ENCODE results near the gene JAM3.
A peak's percentile ranks its signal among the peaks of the same experiment; 100 is the strongest.

- TF ChIP-seq ZNF565 (CRISPR knock-in tag; conservative IDR thresholded peaks at IDR 0.05; ENCODE audit: low read depth), result no peak
- no peak for TF ChIP-seq TSHZ2 (CRISPR knock-in tag; IDR thresholded peaks at IDR 0.05)
- TF ChIP-seq POU6F1 (CRISPR knock-in tag; IDR thresholded peaks at IDR 0.05; ENCODE audit: borderline replicate concordance, low read depth), result no peak
- no peak for TF ChIP-seq ZNF70 (CRISPR knock-in tag; IDR thresholded peaks at IDR 0.05)
- TF ChIP-seq CSRNP3 (CRISPR knock-in tag; IDR thresholded peaks at IDR 0.05), result no peak
- TF ChIP-seq TOX (CRISPR knock-in tag; IDR thresholded peaks at IDR 0.05; ENCODE audit: borderline replicate concordance), result no peak
- no peak for TF ChIP-seq ESRRG (CRISPR knock-in tag; IDR thresholded peaks at IDR 0.05)
- TF ChIP-seq ZFP3 (CRISPR knock-in tag; IDR thresholded peaks at IDR 0.05), result 0 out of 2 replicates have a peak, but pooled peaks have one; percentile 21
- TF ChIP-seq ISL1 (CRISPR knock-in tag; IDR thresholded peaks at IDR 0.05), result no peak
- no peak for TF ChIP-seq ZFP30 (CRISPR knock-in tag; IDR thresholded peaks at IDR 0.05)
- no peak for TF ChIP-seq CSDC2 (CRISPR knock-in tag; IDR thresholded peaks at IDR 0.05)
These were observed 56.0 kb downstream of the JAM3 start for GRCh38 chr11:134124660-134125451.
